ENCODE results near the gene CXCL12.

Gene CXCL12

GRCh38 chr10:44384601-44385025 lies 284 bp downstream of the CXCL12 start:
- no peak for DNase-seq (ENCODE audit: low read depth)

- no peak for DNase-seq (ENCODE audit: low read depth)
Observed at GRCh38 chr10:44383749-44384600, 922 bp downstream of the CXCL12 start.

GRCh38 chr10:44382981-44383748 lies 1.7 kb downstream of the CXCL12 start:
- no peak for DNase-seq (ENCODE audit: low read depth)

GRCh38 chr10:44382131-44382858 lies 2.6 kb downstream of the CXCL12 start:
- DNase-seq (ENCODE audit: low read depth): no peak

- no peak for DNase-seq (ENCODE audit: low read depth)
Observed at GRCh38 chr10:44380829-44381600, 3.9 kb downstream of the CXCL12 start.

DNA sequence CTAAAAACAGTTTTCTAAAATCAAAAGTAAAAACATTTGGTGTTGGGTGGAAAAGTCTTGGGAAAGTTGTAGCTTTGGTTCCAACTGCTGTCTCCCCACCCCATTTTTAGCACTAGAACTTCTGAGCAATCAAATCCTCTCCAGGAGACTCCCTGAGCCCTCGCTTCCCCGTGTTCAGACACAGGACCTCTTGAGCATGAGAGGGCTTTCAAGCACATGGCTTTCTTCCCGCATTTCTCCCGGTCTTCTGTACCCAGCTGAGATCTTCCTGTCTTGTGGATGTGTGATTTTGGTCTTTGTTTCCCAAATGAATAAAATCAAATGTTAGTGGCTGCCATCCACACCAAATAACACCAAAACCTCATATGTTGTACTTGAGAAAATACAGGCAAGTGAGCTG lies 5.0 kb downstream of the CXCL12 start:
- no peak for DNase-seq (ENCODE audit: low read depth)

GRCh38 chr10:44378626-44379025 lies 6.3 kb downstream of the CXCL12 start:
- DNase-seq (ENCODE audit: low read depth): no peak

DNA sequence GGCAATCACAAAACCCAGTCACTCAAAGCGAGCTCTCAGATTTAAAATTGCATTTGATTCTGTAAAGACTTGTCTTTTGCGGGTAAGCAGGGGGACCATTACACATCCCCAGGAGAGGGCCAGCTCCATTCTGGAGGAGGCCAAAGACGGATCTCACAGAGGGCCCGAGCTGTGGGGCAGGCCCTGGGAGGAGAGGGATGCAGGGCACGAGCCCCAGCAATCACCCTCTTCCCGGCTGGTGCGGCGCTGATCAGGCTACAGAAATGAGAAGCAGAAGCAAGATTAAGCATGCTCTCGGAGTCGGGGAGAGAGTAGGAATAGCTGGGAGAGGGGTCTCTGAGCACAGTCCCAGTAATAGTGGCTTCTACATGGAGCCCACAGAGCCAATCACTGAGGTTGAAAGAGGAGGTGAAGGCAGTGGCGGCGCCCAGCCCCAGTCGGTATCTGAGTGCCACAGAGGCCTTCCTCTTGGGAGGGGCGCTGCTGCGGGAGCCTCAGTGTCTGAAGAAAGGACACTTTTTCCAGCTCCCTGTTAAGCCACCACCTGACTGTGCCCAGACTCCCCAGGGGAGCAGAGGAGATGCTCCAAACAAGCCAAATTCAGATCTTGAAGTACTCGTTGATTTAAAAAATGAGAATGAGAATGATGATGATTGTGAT lies 7.1 kb downstream of the CXCL12 start:
- DNase-seq (ENCODE audit: low read depth): no peak

DNA sequence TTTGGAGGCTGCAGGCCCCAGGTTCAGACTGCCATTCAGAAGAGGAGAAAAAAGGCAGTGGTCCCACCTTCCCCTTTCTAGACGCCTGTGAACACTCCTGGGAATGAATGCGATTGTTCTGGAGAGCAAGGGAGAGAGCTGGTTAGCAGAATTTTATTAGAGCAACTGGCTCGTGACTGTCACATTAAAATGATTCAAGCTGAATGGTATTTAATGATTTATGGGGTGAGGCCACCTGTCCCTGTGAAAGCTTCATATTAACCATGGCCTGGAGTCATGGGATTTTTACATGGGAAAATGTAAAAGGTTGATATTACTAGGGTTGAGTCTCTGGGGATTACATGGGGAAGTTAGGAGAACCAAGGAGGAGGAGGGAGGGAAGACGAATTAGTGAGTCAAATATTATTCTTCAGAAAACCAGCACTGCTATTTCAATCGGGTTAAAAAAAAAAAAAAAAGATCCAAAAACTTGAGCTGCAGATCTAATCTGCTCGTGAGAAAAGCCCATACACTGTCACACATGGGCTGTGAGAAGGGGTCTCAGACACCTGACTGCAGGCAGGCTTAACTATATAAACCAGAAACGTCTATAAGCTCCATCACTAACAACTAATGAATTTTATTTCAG lies 8.3 kb downstream of the CXCL12 start:
- DNase-seq (ENCODE audit: low read depth): no peak

GRCh38 chr10:44374155-44374554 lies 10.7 kb downstream of the CXCL12 start:
- no peak for DNase-seq (ENCODE audit: low read depth)

- no peak for DNase-seq (ENCODE audit: low read depth)
Observed at GRCh38 chr10:44373341-44373995, 11.4 kb downstream of the CXCL12 start.

GRCh38 chr10:44372181-44372580 lies 12.7 kb downstream of the CXCL12 start:
- no peak for DNase-seq (ENCODE audit: low read depth)

- DNase-seq (ENCODE audit: low read depth): no peak
Observed at GRCh38 chr10:44370731-44371248, 14.1 kb downstream of the CXCL12 start.

GRCh38 chr10:44369854-44370253 lies 15.0 kb downstream of the CXCL12 start:
- DNase-seq (ENCODE audit: low read depth): no peak

DNA sequence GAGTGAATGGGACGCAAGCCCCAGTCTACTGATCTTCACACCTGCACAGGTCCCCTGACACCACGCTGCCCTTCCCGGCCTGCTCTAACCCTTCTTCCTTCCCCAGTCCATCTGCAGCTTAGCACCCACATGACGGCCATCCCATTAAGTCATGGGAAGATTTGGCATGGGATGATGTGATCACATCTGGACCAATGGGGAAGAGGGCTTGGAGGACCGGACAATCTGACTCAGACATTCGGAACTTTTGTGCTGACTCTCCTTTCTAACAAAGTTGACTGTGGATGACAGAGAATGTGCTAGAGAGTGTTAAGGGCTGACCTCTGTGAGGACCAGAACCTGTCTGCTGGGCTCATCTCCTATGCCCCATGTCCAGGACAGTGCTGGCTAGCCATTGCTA lies 15.6 kb downstream of the CXCL12 start:
- no peak for DNase-seq (ENCODE audit: low read depth)

DNA sequence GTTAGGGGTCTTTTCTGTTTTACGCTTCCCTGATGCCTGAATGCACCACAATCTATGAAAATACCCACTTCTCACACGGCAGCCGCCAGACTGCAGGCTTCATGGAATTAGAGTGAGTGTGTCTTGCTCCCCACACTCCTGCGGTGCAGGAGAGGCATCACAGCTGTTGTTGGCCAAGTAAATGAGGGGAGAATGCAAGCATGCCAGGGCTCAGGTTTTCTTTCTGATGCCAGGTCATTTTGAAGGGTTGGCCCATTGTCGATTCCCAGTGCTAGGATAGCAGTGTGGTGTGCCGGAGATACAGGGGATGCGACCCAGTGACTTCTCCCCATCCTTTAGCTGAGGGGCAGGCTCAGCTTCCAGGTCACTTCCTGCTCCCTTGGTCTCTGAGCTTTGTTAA lies 16.3 kb downstream of the CXCL12 start:
- no peak for DNase-seq (ENCODE audit: low read depth)

- no peak for DNase-seq (ENCODE audit: low read depth)
Observed at GRCh38 chr10:44366941-44367630, 17.8 kb downstream of the CXCL12 start.

DNA sequence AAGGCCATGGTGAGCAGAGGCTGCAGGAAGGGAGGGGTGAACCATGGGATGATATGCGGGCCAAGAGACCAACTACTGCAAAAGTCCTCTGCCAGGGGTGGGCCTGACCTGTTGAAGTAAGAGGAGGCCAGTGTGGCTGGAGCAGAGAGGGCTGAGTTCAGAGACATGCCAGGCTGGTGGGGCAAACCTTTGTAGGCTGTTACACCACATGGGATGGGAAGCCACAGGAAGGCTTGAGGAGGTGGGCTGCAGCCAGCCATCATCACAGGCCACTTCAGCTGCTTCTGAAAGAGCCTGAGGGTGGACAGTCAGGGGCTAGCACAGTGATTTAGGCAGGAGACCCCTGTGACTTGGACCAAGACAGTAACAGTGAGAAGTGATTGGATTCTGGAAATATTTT lies 20.3 kb downstream of the CXCL12 start:
- DNase-seq (ENCODE audit: low read depth): no peak

DNA sequence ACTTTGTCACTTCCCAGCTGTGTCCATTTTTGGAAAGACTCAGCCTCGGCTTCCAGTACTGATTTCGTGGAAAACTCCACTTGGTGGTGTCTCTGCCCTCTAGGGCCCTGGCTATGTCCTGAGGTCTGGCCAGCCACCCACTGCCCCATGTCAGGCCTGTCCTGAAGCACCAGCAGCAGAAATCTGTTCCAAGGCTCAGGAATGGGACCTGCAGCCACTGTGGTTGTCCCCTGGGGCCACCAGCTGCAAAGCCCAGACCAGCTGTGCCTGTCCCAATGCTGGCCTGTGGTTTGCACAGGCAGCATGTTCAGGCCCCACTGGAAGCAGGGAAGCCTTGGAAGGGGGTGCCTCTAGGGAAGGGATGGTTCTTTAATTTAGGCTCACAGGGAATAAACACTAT lies 21.2 kb downstream of the CXCL12 start:
- DNase-seq (ENCODE audit: low read depth): no peak
